Endothelial cell (in vitro differentiated cells): Measurements from ENCODE around the gene IQCN. TPM values are rescaled to one million over a fixed set of nuclear protein-coding genes. Genes with fewer than 3 reads are reported as not detected.

ENCODE experiments used
- DNase-seq: peaks from one replicate; pipeline ENCODE4 v3.0.0; 2021; ENCODE audit warnings: low spot score
- H3K27ac Mint-ChIP-seq: one replicate; pipeline ENCODE4 v1.8.0; 2021; ENCODE audit warnings: mixed read lengths, inconsistent platforms; ENCODE audit not compliant: unreplicated experiment
- H3K27me3 Mint-ChIP-seq: one replicate; pipeline ENCODE4 v1.8.0; 2021; ENCODE audit warnings: mild to moderate bottlenecking, moderate library complexity, mixed read lengths, inconsistent platforms; ENCODE audit not compliant: unreplicated experiment
- H3K36me3 Mint-ChIP-seq: one replicate; pipeline ENCODE4 v1.8.0; 2021; ENCODE audit warnings: mild to moderate bottlenecking, low read depth, mixed read lengths, inconsistent platforms; ENCODE audit not compliant: unreplicated experiment
- H3K4me1 Mint-ChIP-seq: one replicate; pipeline ENCODE4 v1.8.0; 2021; ENCODE audit warnings: mild to moderate bottlenecking, mixed read lengths, inconsistent platforms; ENCODE audit not compliant: unreplicated experiment
- H3K4me3 Mint-ChIP-seq: one replicate; pipeline ENCODE4 v1.8.0; 2021; ENCODE audit warnings: mild to moderate bottlenecking, mixed read lengths, inconsistent platforms; ENCODE audit not compliant: unreplicated experiment
- H3K9me3 Mint-ChIP-seq: one replicate; pipeline ENCODE4 v1.8.0; 2021; ENCODE audit warnings: mixed read lengths, inconsistent platforms; ENCODE audit not compliant: unreplicated experiment
- total RNA-seq: library from RNA; stranded (reverse); fragmentation: NEBNext Ultra II Directional; extraction: Animal tissue kit (Norgen Biotek cat#: 25700); gene quantifications from one replicate; pipeline ENCODE4 v1.2.1, GENCODE V29; 2021; ENCODE audit not compliant: unreplicated experiment
- TF ChIP-seq, protein P1 (sequence below): fragments of 200-600 bp; sonication (generic); IDR thresholded peaks from one replicate; pipeline ENCODE4 v1.5.0; 2021; ENCODE audit warnings: antibody characterized with exemption; ENCODE audit not compliant: unreplicated experiment

The IQCN gene
- total RNA-seq, 1 donor from 2014 or later, result 1.2 TPM

DNA sequence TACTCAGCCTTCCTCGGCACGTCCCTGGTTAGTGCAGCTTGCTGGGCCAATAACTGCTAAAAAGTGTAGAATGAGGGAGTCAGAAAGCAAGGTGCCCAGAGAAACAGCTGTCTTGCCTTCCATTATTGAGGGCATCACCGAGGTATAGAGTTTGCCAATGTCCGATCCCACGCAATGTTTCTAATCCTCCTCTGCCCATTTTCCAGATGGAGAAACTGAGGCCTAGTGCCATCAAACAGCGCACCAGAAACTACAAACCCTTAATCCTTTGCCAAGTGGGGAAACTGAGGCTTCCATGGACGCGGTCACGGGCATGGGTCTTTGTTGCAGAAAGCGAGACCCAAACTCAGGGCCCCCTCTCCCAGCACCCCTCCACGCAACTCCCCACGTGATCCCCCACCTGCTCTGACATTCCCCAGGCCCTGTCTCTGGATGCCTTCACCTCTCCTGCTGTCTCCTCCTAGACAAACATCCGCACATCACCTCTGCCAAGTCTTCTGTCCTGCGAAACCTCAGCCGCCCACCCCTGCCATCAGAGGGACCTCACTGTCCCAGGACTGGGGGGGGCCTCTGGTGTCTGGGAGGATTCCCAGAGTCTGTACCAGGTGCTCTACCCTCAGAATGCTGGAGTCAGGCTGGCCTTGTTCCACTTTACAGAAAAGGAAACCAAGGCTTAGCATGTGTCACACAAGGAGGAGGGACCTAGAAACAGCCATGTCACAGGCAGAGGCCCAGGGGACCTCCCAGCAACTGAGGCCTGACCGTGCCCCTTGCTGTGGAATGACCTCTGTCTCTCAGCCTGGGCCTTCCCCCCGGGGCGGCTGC is 47.1 kb downstream of the IQCN start:
- peak overlapping the region; percentile 47 for H3K4me3 Mint-ChIP-seq
- peaks cover 8% of the 10 kb centered on the region for H3K4me1 Mint-ChIP-seq
- peaks cover 11% of the 10 kb centered on the region for H3K27me3 Mint-ChIP-seq
- no peaks in the 10 kb centered on the region for H3K9me3 Mint-ChIP-seq
- TF ChIP-seq, protein P1, sequence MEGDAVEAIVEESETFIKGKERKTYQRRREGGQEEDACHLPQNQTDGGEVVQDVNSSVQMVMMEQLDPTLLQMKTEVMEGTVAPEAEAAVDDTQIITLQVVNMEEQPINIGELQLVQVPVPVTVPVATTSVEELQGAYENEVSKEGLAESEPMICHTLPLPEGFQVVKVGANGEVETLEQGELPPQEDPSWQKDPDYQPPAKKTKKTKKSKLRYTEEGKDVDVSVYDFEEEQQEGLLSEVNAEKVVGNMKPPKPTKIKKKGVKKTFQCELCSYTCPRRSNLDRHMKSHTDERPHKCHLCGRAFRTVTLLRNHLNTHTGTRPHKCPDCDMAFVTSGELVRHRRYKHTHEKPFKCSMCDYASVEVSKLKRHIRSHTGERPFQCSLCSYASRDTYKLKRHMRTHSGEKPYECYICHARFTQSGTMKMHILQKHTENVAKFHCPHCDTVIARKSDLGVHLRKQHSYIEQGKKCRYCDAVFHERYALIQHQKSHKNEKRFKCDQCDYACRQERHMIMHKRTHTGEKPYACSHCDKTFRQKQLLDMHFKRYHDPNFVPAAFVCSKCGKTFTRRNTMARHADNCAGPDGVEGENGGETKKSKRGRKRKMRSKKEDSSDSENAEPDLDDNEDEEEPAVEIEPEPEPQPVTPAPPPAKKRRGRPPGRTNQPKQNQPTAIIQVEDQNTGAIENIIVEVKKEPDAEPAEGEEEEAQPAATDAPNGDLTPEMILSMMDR, result no peak
- no peaks in the 10 kb centered on the region for H3K36me3 Mint-ChIP-seq
- no peak for DNase-seq
- H3K27ac Mint-ChIP-seq, result no peak overlapping the region

DNA sequence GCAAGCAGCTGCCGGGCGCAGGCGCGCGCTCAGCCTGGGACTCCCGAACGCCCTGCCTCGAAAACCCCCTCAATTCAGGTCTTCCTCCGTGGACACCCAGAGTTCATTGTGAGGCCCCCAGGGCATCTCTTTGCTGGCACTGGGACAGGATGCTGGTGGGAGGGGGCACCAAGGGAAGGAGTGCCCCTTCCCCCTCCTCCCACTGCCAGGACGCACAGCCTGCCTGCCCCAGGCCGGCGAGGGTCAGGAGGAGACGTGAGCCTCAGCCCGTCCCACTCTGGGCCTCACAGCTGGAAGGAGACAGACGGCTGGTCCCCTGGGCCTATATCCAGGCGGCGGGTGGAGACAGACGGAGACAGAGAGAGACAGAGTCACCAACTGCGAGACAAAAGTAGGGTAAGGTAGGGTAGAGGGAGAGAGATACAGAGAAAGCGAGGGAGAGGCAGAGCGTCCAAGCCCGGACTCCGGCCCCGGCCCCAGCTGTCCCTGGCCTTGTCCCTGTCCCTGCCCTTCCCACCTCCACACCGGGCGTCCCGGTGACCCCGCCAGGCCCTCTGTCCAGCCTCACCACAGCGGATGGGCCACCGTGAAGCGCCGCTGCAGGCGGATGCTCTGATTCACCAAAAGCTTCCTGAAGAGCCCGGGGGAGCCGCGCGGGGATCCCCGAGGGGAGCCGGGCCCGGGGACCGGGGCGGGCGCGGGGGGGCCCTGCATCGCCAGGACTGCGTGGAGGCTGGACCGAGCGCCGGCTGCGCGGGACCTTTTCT is 48.4 kb downstream of the IQCN start, which contains the start of gene PDE4C:
Gene PDE4C, minus strand, starts transcription at position 737 of the 767 bp plus-strand sequence. Its CDS starts 23 bp downstream, at position 714.
- TF ChIP-seq, protein P1, result no peak
- Mint-ChIP-seq H3K27me3 (peaks cover 13% of the 10 kb centered on the region), H3K9me3 (no peaks in the 10 kb centered on the region), H3K4me3 (peak within 1 kb of the TSS; percentile 47), H3K36me3 (no peaks in the 10 kb centered on the region), H3K27ac (no peak within 1 kb of the TSS), H3K4me1 (peaks cover 7% of the 10 kb centered on the region)
- peak; percentile 16 for DNase-seq

DNA sequence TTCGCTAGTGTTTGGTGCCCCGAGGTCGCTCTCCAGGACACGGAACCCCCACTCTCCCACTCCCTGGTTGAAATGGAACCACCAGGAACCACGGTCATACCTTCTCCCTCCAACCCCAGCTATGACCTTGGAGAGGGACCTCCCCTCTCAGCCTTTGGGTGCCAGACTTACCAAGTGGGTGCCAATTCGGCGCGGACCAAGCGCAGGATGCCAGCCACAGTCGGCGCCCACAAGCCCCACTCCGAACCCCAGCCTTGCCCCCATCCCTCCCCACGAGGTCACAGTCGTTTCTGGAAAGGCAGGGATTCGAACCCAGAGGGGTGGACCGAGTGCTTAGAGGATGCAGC is 48.9 kb downstream of the IQCN start:
- peaks cover 16% of the 10 kb centered on the region for H3K27me3 Mint-ChIP-seq
- H3K4me1 Mint-ChIP-seq, result peaks cover 7% of the 10 kb centered on the region
- H3K4me3 Mint-ChIP-seq, result no peak overlapping the region
- H3K36me3 Mint-ChIP-seq, result no peaks in the 10 kb centered on the region
- no peak overlapping the region for H3K27ac Mint-ChIP-seq
- H3K9me3 Mint-ChIP-seq, result no peaks in the 10 kb centered on the region
- DNase-seq, result no peak
- TF ChIP-seq, protein P1, result no peak

DNA sequence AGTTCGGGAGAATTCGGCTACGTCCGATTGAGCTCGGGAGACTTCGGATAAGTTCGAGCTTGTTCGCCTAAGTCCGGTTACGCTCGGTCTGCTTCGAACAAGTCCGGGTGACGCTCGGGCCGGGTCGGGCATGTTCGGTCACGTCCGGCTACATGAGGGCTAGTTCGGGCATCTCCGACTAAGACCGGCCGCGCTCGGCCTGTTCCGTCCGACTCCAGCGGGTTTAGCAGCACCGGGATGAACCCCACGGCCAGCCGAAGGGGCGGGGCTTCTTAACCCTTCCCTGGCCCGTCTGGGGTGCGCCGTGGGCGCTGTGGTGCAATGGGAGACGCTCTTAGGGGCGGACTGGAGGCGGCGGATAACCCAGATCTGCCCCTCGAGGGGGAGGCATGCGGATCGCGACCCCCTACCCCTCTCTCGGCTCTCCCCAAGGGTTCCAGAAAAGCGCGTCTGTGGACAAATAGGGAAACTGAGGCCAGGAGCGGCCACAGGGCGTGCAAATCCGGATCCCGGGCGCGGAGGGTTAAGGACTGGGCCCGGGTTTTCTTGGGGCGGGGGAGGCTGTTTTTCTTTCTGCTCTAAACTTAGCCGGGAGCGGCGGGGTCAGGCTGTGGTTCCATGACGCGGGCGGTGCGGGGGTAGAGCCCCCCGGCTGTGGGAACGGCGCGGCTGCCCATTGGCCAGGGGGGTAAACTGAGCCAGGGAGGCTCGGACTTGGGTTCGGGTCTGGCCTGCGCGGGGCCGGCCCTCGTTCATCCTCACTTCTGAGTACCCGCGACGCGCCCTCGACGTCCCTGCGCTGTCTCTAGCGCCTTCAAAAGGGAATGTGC is 49.5 kb downstream of the IQCN start:
- H3K9me3 Mint-ChIP-seq, result no peaks in the 10 kb centered on the region
- H3K4me1 Mint-ChIP-seq, result peaks cover 7% of the 10 kb centered on the region
- TF ChIP-seq, protein P1, result no peak
- DNase-seq, result peak; percentile 98
- H3K27me3 Mint-ChIP-seq, result peaks cover 16% of the 10 kb centered on the region
- H3K27ac Mint-ChIP-seq, result peak overlapping the region; percentile 91
- H3K36me3 Mint-ChIP-seq, result no peaks in the 10 kb centered on the region
- H3K4me3 Mint-ChIP-seq, result peak overlapping the region; percentile 93
